Measurements from ENCODE around the gene ING3. TPM values are rescaled to one million over a fixed set of nuclear protein-coding genes. Genes with fewer than 3 reads are reported as not detected.
"Not testable (repeated sequence)": the region's sequence is repeated elsewhere in the genome, so short reads cannot be mapped to it uniquely, and the experiment has no call there.

ING3 gene
- total RNA-seq, 1 experiment from 2014 or later: 20.6 TPM

DNA sequence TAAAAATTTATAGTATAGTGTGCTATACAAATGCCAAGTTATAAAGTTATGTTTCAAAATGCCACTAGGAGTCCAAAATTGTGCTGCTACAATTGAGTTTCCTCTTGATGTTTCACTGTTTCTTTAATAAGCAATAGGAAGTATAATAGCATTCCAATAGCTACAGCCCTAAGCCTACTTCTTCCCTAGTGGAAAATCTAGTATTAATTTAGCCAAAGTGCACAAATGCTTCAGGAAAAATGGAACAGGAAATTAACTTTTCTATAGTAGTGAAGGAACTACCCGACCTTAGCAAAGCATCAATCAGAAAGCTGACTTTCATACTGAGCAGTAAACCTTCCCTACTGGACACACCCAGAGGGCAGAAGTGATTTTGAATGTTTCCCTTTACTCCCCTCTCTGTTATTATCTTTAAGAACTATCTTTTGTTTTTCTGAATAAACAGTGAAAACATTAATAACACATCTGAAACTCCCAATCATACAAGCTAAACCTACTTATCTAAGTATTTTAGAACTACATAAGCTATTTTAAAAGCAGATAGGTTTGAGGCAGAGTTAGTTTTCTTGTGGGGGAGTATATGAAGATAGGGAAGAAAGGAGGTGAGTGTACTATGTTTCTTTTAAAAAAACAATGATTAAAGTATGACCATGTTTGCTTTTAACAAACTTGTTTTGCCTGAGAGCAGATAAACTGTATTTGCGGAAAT is 51.6 kb downstream of the ING3 start:
- DNase-seq (ENCODE audit: low read depth): no peak

DNA sequence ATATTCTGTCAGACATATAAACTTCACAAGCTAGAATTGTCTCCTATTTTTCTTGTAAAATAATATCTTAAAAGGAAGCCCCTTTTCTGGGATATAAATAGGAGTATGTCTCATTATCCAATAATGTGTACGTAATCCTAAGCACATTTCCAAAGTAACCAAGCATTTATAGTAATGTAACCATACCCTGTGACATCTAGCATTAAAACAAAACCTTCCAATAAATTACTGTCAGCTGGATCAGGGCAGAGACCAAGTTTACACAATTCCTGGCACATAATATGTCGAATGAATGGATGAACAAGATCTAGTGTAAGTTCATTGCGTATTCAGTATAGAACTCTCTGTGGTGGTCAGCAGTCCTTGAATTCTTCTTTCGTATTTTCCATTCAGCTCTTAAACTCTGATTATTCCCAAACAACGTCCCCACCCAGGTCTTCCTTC is 52.2 kb downstream of the ING3 start:
- no peak for DNase-seq (ENCODE audit: low read depth)

DNA sequence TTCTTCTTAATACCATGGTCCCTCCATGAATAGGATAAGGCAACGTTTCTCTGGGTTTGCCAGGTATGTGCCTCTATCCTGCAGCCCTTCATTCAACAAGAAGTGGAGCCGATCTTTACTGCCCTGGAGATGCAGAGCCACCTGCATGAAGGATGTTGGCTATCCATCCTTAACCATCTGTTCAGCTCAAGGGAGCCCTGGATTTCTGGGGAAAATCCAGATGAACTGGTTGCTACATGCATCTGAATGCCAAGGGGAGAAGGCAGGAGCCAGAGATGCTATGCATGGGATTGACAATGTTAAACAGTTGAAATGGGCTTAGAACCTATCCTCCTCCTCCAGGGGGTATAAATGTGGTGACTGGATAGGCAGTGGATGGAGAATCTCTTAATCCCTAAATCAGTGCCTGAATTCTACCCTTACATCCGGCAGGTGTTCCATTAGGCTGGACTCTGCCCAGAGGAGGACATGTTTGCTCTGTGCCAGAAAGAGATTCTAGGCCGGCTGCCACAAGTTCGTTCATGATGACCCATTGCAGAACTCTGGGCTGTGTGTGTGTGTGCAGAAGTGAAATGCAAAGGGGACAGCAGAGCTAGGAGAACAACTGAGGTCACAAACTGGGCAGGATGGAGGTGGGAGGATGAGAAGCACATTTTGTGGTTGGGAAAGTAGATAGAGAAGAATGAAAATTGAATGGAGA is 53.6 kb downstream of the ING3 start:
- DNase-seq (ENCODE audit: low read depth): no peak

DNA sequence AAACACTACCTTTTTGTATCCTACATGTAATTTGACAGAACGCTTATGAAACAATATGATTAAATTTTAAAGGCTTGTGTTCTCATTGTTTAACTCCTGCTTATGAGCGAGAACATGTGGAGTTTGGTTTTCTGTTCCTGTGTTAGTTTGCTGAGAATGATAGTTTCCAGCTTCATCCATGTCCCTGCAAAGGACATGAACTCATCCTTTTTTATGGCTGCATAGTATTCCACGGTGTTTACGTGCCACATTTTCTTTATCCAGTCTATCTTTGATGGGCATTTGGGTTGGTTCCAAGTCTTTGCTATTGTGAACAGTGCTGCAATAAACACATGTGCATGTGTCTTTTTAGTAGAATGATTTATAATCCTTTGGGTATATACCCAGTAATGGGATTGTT is 54.5 kb downstream of the ING3 start:
- DNase-seq (ENCODE audit: low read depth): not testable (repeated sequence)

DNA sequence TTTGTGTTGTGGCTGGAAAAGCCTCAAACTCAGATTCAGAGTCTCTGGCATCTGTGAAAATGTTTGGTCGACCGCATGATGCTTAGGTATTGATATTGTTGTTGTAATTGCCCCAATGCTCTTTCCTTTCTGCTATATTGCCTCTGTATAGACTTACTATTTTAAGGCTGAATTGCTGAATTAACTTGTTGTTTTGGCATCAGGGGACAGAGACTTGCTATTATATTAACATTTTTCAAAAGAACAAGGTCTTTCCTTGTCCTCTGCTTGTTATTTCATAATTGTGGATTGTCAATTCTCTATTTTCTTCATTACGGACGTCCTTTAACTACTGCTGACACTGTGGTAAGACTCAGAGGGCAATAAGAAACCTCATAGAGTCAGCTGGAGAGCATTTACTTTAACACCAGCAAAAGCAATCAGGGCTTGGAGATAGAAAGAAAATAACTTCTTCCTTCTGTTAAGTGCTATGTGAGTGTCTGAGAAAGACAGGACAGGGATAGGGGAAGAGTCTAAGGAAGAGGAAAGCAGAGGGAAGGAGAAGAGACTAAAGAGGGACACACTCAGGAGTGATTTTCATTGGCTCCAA is 55.5 kb downstream of the ING3 start:
- DNase-seq (ENCODE audit: low read depth): no peak

DNA sequence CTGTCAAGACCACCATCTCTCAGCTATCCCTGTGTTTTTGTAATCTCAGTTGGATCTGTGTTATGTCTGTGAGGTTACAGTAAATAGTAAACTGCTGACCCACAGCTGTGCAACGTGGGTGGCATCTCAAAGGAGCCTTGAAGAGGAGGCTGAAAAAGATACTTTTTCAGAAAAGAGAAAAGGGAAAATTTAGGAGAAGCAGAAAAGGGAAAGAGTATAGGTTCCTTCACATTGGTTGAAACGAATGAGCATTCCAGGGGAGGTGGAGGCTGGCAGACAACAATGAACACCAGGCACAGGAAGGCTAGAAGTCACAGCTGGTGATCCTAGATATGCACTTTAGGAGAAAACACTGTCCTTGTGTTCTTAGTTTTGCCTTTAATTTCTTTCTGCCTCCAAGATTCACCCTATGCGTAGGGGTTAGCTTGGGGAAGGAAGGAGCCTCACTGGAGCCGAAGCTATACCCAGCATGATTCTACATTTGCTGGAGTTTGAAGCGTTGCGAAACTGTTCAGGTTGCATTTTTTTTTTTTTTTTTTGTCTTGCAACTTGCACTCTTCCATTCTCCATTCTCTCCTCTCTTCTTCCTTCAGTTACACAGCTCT is 56.2 kb downstream of the ING3 start:
- no peak for DNase-seq (ENCODE audit: low read depth)

DNA sequence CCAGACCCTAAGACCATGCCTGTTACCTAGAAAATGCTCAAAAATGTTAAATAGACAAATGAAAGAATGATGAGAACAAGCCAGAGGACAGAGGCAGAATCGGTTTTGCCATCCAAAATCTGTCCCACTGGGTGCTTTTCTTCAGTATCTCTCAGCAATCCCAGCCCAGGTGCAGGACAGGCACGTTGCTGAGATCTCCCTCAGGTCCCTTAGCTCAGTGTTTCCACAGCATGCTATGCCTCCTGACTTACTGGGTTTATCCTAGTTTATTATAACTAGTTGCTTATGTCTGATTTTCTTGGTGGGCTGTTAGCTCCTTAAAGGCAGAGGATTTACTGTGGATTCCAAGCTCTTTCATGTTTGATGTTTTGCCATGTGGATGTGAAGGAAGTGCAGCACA is 58.2 kb downstream of the ING3 start:
- DNase-seq (ENCODE audit: low read depth): no peak

DNA sequence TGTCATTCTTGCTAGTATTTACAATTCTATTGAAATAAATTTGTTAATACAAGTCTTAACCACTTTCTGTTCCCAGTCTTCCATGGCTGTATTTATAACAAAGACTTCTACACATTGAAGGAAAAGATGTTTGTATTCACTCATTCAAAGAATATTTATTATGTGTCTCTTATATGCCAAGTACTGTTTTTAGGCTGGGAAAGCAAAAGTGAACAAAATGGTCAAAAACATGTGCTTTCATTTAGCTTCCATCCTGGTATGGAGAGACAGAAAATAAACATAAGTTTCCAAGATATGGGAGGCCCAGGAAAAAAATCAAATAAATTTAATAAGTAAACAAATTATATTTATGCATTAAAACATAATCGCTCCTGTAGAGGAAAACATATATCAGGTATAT is 60.8 kb downstream of the ING3 start:
- DNase-seq (ENCODE audit: low read depth): no peak

DNA sequence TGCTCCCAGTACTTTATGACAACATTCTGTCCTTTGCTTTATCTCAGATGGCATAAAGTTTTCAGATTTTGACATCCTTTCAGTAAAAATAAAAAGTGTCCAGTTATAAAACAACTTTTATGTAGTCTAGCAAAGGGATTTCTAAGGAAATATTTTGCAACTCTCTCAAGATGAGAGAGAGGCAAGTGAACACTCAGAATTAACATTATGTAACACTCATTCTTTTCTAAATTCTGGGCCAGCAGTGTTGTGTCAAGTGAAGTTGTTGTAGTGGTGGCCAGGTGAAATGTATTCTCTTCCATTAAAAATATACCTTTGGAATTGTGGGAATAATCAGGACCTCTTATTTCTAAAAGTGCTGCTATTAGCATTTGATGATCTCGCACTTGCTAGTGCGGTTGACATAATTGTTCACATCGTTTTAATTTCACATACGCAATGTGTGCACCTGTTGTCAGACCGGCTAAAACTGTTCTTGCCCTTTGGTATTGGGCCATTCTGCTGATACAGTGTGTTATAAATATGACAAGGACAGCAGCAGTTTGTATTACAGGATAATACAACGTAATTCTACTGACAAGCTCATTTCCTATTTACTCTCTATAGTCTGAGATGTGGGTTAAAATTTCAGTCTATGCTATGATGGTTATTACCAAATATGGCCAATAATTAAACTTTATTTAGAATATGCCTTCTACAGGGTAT is 61.7 kb downstream of the ING3 start:
- DNase-seq (ENCODE audit: low read depth): no peak

DNA sequence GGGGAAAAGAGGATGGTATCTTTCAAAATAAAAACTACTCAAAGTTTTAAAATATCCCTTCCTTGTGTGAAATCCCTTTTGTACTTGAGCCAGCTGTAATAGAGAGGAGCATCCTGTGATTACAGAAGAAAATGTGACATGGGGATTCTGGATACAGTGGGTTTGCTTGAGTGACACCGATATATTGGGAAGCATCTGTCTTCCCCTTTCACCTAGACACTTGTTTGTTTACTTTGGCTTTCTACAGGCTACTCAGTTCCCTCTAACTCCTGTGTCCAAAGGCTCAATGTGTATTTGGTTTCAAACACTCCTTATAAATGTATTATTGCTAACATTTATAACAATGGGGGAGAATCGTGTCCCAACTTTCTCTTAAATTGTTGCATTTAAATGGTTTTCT is 62.3 kb downstream of the ING3 start:
- DNase-seq (ENCODE audit: low read depth): no peak

DNA sequence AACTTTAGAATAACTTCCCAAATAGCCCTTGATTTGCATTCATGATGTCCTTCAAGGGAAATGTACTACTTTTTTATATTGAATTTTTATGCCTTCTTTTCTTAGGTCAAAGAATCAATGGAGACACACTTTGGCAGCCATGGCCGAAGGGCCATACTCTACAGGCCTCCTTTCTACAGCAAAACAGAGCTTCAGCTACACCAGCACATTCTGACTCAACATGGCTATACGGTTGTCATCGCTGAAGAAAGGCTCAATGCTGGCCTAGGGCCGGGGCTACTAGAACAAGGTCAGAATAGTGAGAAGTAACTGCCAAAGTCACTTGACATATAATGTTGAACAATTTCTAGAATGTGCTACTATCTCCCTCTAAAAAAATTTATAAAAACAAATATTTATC is 65.0 kb downstream of the ING3 start:
- DNase-seq (ENCODE audit: low read depth): no peak

DNA sequence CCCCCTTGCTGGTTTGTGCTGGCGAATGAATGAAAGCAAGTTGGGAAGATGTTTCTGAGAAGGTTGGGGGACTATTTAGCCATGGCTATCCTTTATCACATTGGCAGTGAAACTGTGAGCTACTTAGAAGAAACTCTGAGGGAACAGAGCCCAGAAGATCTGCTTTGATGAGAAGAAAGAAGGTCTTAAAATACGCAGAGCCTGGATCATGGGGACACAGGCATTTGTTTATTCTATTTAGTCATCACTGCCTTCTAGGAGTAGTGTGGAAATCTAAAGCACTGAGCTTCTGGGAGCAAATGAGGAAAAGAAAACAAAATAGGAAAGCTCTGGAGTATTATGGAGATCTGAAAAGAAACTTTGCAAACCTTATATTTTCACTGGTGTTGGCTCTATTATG is 66.4 kb downstream of the ING3 start:
- DNase-seq (ENCODE audit: low read depth): peak; percentile 42

DNA sequence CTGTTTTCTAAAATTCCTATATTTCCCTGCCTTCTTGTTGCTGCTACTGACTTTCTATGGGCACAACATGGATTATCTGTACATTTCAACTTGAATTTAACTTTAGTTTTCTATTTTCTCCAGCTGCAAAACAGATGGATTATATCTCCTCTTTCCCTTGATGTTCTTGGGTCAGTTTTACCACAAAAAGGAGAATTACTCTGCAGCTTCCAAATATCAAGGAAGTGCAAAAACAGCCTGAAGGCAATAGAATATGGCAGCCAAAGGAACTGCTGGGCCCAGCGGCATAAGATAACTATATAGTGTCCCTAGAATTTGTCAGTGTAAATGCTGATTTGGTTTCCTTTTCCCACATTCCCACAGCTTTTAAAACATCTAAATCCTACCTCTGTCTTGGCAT is 67.0 kb downstream of the ING3 start:
- DNase-seq (ENCODE audit: low read depth): no peak

DNA sequence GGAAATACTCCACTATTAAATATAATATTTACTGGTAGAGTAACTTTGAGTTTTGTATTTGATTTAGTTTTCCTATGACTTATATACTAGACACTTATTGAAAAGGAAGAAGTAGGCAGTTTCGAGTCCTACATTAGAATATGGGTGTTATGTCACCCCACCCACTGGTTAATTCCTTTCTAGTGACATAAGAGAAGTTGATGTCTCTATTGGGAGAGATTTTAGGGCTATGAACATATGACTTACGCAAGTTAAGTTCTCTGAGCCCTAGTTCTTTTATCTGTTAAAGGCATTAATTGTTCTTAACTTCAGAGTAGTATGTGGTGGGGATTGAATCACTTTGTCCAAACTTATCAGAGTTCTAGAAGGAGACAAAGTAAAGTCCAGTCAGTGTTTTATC is 68.4 kb downstream of the ING3 start:
- DNase-seq (ENCODE audit: low read depth): no peak

DNA sequence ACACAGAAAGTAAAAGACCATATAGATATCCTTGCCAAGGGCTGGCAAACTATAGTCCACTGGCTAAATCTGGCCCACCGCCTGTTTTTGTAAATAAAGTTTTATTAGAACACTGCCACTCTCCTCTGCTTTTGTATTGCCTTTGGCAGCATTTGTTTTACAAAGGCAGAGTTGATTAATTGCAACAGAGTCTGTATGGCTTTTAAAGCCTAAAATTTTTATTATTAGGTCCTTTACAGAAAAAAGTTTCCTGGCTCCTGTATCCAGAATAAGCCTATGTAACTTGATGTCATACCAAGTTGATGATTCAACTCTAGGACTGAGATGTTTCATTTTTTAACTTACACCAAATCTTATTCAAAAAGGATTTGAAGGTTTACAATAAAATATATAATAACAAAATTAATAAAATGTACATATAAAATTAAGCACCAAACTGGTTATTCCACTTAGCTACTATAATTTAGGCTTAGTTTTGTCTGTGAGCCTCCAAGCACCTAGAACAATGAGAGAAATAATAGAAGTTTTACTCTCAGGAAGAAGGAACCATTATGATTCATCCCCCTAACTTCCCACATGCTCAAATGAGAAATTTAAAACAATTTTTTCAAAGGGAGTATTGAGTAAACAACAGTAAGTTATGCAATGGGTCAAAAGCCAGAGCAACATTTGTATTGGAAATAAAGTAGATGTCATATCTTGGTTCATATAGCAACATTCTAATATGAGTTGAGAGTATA is 69.8 kb downstream of the ING3 start:
- DNase-seq (ENCODE audit: low read depth): peak; percentile 74

DNA sequence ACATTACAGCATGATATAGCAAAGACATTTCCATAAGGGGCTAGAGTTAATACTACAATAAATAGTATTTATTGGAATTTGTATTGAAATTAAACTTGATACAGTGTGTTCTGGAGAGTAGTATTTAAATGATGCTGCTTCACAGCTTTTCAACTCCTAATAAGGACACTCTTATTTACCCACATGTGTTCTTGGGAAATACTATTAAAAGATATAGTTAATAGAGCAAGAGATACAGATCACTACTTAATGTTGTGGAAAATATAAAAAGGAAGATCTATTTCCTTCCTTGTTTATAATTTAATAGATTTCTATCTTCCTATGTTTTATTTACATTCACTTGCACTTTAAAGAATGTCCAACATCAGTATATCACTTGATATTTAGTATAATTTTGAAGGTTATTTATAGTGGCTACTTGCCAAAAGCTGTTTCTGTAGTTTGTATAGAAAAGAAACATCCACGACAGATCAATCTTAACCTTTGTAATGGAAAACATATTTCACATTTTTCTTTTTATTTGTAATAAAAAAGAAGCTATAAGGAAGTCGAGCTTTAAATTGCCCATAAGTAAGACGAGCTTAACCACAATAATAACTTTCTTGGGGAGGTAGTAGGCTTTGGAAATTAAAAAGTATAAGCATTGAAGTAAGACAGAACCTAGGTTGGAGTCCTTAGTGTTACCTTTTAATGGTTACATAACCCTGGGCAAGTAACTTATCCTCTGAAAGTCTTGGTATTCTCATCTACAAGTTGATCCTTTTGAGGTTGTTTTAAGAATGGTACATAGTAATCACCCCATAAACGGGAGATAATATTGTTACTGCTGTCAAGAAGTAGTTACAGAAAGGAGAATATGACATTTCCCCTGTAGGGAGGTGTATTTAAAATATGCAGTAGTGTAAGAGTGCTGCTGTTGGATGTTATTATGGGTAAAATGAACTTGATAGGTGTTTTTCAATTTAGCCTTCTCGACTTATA is 70.7 kb downstream of the ING3 start:
- no peak for DNase-seq (ENCODE audit: low read depth)

DNA sequence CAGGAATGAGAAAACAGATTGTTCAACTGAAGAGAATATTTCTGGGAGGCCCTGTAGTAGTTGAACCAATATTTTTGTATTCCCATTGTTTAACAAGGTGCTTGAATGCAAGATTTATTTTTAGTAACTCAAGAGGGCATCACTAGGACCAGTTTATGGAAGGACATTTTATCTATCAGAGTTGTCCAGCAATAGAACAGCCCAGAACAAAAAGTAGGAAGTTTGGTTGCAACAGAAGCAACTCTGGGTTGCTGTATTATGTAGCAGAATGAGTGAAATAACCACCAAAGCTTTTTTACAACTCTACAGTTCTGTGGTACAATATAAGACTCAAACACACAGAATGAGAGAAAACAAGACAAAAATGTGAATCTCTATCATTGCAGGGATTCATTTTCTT is 72.6 kb downstream of the ING3 start:
- DNase-seq (ENCODE audit: low read depth): no peak

DNA sequence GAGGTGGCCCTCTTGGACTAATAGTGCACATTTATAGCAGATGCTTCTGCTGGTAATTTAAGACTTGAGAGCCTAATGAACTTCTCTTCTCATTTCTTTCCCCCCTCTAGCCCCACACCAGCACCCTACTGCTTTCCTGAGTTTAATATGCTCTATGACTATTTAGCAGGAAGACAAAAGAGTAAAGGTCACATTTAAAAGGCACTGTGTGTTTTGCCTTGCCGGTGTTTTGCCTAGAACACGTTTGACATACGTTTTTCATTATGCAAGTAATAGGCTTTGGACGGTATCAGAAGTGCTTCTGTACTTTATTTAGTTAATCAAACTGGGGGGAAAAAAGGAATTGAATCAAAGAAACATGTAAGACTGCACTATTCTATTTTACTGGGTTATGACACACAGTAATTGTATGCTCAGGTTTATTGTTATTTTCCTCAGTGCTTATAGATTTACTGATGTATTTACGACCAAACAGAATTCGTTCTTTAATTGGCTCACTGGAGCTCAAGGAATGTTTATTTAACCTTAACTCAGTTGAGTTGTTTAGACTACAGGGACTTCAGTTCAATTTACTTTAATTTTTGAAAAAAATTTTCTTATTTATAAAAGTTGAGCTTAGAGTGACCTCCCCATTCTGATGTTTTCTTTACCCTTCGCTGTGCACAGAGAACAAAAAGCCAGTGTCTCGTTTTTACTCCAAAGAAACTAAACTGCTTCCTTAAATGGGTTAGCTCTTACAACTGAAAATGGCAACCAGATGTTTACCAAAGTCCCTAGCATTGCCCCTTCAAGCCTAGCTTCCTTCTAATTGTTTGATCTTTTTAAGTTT is 73.3 kb downstream of the ING3 start:
- DNase-seq (ENCODE audit: low read depth): peak; percentile 47

DNA sequence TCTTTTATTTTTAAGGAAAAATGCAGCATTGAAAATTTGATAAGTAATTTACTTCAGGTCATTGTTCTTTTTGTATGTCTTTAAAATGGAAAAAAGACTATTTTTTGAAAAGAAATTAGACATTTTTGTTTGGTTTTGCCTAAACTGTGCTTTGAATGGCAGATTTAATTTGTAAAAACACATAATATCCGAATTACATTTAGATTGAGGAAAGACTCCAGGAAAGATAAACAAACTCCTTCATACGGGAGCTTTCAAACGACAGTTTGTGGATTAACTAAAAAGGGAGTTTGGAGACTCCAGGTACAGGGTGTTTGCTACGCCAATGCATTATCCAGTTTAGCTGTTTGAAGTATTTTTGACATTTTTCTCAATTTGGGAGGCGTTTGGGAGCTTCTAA is 74.0 kb downstream of the ING3 start:
- no peak for DNase-seq (ENCODE audit: low read depth)

All from M059J (cell line).